Measurements from ENCODE around the gene HEXD.

DNA sequence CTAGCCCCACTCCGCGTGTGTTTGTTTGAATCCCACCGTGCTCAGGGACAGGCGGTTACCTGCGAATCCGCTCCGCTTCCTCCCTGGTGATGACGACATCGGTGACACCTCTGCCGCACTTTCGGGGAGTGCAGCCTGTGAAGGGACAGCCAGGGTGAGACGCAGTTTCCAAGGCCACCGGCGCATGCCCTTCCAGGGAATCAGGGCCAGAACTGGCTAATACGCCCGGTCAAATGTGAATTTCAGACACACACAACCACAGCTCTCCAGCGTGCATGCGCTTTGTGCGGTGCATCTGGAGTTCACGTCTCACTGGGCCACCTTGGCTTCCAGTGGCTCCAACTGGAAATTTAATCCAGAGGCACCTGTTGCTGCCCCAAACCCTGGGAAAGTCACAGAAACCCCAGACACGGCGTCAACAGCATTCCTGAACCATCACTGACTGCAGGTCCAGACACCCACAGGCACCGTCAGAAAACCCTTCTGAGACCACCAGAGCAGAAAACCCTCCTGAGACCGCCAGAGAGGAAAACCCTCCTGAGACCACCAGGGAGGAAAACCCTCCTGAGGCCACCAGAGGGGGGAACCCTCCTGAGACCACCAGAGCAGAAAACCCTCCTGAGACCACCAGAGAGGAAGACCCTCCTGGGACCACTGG is 6.6 kb upstream of the HEXD start:
- TF ChIP-seq, protein P1, sequence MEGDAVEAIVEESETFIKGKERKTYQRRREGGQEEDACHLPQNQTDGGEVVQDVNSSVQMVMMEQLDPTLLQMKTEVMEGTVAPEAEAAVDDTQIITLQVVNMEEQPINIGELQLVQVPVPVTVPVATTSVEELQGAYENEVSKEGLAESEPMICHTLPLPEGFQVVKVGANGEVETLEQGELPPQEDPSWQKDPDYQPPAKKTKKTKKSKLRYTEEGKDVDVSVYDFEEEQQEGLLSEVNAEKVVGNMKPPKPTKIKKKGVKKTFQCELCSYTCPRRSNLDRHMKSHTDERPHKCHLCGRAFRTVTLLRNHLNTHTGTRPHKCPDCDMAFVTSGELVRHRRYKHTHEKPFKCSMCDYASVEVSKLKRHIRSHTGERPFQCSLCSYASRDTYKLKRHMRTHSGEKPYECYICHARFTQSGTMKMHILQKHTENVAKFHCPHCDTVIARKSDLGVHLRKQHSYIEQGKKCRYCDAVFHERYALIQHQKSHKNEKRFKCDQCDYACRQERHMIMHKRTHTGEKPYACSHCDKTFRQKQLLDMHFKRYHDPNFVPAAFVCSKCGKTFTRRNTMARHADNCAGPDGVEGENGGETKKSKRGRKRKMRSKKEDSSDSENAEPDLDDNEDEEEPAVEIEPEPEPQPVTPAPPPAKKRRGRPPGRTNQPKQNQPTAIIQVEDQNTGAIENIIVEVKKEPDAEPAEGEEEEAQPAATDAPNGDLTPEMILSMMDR (conservative IDR thresholded peaks at IDR 0.05; ENCODE audit: low read length): no peak
- no peak for TF ChIP-seq EZH2phosphoT487 (IDR thresholded peaks at IDR 0.05; ENCODE audit: borderline replicate concordance, low read depth, low read length)
